ENCODE data around the gene HMGXB3.

GRCh38 chr5:149969181-149969930 lies 31.2 kb upstream of the HMGXB3 start:
- TF ChIP-seq, protein P1, sequence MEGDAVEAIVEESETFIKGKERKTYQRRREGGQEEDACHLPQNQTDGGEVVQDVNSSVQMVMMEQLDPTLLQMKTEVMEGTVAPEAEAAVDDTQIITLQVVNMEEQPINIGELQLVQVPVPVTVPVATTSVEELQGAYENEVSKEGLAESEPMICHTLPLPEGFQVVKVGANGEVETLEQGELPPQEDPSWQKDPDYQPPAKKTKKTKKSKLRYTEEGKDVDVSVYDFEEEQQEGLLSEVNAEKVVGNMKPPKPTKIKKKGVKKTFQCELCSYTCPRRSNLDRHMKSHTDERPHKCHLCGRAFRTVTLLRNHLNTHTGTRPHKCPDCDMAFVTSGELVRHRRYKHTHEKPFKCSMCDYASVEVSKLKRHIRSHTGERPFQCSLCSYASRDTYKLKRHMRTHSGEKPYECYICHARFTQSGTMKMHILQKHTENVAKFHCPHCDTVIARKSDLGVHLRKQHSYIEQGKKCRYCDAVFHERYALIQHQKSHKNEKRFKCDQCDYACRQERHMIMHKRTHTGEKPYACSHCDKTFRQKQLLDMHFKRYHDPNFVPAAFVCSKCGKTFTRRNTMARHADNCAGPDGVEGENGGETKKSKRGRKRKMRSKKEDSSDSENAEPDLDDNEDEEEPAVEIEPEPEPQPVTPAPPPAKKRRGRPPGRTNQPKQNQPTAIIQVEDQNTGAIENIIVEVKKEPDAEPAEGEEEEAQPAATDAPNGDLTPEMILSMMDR (IDR thresholded peaks at IDR 0.05; ENCODE audit: insufficient read depth, low read length, poor library complexity, severe bottlenecking) = no peak
- TF ChIP-seq EZH2phosphoT487 (conservative IDR thresholded peaks at IDR 0.05; ENCODE audit: low read length) = no peak
